GM19043 (cell line): ENCODE results near the gene NSG1.
"Not testable (repeated sequence)": the region's sequence is repeated elsewhere in the genome, so short reads cannot be mapped to it uniquely, and the experiment has no call there.

Experiments used
- ATAC-seq: cut with Tn5 transposase; IDR thresholded peaks from one replicate; pipeline ENCODE4 v1.9.1; 2021; ENCODE audit warnings: low read depth; ENCODE audit not compliant: unreplicated experiment

The NSG1 gene

DNA sequence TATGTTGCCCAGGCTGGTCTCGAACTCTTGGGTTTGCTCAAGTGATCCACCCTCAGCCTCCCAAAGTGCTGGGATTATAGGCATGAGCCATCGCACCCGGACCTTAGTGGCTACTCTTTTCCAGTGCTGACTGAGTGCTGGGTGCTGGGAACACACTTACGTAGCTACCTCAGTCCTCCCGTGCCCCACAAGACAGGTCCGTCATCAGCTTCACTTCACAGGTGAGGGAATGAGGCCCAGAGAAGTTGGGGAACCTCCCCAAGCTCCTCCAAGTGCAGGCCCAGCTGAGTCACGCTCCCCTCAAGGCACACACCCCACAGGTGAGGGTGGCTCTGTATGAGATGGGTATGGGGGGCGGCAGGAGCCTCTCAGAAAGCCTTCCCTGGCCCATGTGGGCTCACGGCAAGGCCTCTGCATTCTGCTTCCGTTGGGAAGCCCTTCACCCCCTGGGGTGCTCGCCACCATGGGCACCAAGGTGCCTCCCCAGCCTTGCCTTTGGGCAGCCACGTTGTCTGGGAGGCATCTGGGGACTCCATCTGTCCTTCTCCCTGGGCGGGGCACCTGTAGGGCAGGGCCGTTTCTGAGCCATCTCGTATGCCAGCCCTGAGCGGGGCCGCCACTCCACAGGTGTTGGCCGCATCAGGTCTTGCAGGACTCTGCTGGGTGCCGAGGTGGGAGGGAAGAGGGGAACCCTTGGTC lies 28.4 kb downstream of the NSG1 start:
- no peak for ATAC-seq

DNA sequence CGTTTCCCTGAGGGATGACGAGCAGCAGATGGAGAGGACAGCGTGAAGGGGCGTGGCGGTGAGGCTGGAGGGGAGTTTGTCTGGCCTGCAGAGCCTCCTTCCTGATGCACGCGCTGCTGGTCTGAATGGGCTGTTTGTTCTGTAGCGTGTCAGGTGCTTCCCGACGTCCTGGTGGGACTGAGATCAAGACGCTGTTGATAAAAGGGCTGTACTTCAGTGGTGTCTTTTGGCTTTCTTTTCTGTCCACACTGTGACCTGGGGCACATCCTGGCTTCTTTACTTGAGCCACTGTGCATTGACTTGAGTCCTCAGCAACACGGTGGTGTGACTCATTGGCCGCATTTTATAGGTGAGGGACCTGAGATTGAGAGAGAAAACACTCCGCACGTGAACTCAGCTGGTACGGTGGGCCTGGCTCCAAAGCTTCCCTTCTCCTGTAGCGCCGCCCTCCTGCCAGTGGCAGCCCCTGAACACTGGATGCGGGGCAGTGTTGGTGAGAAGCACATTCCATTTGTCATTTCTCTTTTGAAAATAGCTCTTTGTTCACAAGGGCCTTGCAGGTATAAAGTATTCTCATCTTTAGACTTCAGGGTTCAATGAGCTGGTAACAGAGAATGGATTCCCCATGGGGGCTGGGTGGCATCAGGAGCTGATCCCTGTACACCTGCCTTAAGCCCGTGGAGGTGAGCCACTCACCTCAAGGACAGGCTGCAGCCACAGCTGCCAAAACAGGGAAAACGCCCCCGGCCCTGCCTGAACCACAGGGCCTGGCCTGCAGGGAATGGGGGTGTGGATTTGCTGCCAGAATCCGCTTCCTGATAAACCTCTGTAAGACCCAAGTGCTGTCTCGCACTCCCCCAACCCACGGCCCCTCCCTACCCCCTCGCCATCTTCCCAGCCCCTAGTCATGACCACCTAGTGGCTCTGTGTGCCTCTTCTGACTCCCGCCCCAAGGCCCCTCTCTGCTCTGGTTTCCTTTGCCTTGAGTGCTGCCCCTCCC lies 29.2 kb downstream of the NSG1 start:
- ATAC-seq: no peak

DNA sequence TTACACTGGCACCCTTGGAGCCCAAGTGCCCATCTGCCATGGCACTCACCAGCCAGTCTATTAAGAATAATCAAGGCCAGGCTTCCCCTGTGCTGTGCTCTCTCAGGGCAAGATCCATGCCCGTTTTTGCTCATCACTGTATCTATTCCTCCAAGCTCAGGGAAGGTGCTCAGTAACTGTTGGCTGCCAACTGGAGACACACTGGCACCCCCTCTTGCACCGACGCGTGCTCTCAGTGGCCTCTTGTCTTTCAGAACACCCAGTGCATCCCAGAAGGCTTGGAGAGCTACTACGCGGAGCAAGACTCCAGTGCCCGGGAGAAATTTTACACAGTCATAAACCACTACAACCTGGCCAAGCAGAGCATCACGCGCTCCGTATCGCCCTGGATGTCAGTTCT lies 30.1 kb downstream of the NSG1 start:
- no peak for ATAC-seq

DNA sequence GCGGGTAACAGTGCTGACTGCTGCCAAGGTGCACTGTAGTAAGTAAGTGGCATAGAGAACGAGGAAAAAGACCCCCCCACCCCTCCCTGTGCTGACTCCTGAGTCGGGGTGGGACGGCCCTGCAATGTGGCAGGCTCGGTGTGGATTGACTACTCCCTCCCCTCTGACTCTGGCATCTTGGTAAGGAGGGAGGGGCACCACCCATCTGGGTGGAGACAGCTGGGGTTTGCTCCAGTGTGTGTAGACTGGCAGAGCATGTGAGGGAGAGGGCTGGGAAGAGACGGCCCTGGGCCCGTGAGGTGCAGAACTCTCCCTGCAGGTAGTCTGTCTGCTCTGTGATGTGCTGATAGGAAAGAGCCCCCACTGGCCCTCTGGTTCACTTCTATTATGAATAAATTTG lies 31.0 kb downstream of the NSG1 start:
- no peak for ATAC-seq

DNA sequence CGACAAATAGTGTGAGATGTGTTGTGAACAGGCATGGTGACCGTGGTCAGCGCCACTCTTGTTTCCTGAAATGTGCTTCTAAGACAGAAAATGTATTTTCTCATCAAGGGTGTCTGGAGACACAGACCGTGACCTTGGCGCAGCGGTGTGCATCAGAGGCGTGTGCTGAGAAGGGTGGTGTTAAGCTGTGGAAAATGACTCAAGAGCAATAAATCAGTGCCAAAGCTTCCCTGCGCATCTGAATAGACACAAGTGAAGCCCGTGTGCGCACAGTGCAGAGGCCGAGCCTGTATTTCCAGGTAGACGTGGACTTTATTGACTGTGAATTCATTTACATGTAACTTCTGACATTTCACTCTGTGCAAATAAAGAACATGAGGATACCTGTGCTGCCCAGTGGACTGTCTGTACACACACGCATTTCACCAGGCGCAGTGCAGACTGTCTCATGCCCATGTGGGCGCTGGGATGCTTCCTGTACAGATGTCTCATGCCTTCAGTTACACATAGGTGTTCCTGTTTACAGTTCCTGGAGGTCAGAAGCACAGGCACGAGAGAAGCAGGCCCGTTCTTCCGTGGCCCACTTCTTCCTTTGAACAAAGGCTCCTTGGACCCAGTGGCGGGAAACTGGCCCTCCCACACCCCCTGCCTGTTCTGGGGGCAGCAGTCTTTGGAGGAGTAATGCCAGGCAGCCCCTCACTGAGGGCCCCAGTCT lies 31.9 kb downstream of the NSG1 start:
- no peak for ATAC-seq

DNA sequence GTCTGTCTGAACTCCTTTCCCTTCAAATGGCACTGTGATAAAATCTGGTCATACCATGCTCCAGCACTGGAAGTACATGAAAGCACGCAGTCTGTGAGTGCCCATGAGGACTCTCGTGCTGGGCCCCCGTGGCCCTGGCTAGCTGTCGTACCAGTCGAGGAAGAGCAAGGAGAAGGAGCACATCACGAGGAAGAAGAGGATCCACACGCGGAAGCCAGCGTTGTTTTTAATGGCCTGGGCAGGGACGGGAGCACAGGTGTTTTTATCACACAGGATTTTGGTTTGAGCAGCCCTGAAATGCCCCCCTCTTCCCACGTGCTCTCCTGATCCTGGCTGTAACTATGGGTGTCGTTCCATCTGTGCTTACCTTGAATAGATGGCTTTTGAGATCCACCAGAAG lies 33.0 kb downstream of the NSG1 start:
- ATAC-seq: no peak

DNA sequence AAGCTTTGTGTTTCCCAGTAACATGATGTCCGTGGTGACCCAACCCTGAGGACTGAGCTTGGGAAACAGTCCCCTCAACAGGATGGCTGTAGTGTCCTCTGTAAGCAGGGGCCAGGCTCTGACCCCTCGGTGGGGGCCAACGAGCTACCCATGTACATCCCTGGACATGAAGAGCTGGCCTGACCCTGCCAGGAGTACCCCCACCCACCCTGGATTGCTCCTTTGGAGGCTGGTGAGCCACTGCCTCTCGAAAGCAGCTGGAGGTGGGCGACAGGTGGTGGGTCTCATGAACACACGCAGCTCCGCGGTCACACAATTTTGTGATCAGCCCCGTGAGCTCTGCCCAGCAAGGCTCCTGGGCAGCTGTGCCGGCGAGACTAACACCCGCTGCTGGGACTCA lies 33.5 kb downstream of the NSG1 start:
- ATAC-seq: no peak

DNA sequence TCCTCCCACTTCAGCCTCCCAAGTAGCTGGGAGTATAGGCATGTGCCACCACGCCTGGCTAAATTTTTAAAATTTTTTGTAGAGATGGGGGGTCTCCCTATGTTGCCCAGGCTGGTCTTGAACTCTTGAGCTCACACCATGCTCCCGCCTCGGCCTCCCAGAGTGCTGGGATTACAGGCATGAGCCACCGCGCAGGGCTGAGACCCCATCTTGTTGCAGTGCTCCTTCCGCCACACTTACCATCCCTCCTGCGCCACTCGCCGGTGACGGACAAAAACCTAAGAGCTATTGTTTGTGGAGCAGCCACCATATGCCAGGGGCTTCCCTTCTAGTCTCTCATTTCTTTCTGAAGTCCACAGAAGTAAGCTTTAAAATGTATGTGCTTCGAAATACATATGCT lies 34.5 kb downstream of the NSG1 start:
- ATAC-seq: no peak

DNA sequence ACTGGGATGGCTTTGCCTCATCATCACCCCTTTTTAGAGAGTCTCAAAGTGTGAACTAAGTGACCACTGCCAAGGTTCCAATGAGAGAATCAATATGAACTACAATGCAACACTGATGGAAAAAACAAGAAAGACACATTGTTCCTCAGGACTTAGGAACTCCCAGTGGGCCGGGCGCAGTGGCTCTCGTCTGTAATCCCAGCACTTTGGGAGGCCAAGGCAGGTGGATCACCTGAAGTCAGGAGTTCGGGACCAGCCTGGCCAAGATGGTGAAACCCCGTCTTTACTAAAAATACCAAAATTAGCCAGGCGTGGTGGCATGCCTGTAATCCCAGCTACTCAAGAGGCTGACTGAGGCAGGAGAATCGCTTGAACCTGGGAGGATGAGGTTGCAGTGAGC lies 35.2 kb downstream of the NSG1 start:
- not testable (repeated sequence) for ATAC-seq

DNA sequence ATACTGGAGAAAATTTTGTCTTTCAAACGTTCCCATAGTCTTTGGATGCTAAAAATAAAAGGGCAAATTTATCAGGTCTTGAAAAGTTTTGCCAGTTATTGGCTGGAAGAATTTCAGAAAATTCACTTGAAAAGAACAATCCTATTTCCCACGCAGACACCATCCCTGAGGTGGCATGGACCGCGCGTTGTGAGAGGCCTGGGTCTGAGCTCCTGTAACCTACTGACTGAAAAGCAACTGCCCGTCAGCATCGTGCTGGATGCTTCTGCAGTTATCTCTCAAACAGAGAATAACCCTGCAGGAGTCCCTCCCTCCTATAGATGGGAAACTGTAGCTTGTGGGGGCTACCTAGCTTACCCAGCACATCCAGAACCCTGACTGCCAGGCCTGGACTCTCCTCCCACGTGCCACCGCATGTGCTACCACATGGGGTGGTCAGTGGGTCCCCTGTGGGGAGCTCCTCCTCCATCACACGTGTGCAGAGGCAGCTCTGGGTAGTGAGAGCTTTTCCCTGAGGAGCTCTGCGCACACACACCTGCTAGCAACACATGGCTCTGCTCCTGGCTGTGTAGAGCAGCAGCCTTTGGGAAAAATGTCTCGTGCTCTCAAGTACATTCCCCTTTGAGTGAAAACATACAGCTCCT lies 36.1 kb downstream of the NSG1 start:
- ATAC-seq: no peak

DNA sequence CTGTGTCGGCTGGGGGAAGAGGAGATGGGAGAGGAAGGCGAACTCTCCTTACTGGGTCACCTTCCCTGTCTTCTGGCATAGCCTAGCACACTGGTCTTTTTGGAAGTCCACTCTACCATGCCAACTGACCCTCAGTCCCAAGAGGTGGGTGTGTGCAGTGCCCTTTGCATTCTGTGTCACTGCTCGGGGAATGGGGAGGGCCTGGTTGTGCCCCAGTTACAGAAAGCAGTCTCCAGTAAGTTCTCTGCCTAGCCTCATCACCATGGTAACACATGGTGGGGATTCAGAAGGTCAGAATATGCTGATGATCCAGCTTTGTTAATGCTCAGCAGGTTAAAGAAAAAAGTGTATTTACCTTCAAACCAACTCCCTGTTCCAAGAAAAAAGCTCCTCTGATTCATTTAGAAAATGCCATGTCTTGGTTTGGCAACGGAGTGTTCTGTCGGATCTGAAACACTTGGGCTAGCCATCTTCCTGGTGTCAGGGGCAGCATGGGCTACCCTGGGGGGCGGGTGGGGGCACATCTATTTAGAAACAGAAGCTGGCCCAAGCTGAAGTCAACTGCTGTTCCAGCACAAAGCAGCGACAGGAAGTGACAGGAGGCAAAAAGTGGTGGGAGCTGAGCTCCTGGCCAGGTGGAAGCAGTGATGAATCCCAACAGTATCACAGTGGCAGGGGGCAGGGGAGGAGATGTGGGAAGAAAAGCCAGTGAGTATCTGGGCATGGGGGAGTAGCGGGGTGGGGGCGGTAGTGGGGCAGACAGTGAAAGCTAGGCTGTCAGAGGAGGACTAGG lies 37.0 kb downstream of the NSG1 start:
- no peak for ATAC-seq

DNA sequence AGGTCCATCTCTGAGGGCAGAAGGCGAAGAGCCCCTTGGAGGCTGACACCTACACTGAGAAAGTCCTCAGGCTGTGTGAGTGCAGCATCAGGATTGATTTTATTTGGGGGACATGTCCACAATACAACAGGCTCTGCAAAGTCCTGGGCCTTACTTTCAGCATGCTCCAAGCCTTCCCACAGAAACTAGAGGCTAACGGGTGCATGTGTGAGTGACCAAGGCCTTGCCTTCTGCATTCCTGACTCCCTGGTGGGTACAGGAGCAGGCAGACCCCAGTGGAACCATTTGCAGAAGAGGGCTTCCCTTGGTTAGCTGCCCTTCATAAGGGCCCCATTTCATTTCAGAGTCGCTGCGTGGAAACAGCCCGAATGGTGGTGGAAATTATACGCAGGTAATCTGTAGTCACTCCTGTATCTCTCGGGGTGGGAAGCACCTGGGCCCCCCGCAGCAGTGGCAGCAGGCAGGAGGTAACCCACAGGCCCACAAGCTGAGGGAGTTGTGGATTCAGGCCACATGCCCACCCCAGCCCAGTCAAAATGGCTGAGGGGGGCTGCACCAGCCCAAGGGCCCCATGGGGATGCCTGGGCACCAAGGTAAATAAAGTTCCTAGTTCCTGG lies 37.7 kb downstream of the NSG1 start:
- no peak for ATAC-seq

DNA sequence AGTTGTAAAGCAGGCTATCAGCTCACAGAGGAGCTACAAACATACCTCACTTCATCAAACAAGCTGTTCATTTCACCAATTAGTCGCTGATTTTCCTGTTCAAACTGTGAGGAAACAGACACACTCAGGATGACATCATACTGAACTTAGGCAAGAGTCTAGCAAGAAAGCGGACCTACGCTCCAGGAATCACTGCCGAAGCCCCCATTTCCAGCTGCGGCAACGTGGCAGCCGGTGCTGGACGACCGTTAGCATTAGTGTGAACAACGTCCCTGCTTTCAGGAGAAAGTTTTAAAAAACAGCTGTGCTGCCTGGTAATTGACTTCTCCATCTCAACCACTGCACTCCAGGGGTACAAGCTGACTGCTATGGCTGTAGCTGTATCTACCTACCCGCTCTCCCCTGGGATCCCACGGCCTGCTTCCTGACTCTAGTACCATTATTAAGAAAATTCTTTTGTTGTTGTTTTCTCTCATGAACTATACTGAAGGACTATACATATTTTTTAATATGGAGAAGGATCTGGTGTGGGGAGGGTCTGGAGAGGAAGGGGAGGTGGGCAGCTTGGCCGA lies 38.3 kb downstream of the NSG1 start:
- no peak for ATAC-seq

DNA sequence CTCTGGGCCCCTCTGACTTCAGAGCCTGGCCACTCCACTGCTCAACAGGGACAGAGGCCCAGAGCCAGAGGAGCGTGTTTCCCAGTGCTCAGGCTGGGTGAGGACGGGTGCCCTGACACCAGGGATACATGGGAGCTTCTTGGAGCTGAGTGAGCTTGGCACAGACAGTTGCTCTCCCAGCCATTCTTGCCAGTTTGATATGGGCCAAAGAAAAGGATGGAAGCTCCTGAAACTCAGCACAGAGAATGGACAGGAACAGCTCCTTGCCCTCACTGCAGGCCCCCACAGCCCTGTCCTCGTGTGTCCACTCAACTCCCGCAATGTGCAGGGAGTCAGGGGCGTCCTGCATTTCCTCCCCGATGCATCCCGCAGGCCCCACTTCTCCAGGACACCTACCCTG lies 38.8 kb downstream of the NSG1 start:
- ATAC-seq: no peak

DNA sequence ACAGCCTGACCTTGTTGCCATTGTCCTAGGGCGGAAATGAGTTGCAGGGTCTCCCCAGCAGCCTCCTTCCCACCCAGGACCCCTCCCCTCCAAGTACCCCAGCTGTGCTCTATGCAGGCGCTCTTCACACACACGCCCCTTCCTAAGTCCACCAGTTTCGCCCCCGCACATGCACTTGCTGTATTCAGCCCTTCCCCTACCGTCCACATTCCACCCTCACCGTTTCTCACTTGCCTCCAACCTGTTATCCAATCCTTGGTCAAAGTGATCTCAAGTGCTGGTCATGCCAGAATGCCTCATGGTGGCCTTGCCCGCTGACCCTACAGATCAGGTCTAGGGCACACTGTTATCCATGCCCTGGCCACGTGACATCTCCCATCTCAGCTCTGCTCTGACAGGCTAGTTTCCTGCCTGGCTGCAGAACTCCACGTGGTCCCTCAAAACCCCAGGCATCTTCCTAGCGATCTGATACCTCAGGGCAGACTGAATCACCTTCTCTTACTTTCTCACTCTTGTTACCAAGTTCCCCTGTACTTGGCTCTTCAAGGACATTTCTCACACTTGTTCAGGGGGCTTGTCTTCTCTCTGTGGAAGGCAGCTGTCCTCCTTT lies 39.7 kb downstream of the NSG1 start:
- no peak for ATAC-seq

DNA sequence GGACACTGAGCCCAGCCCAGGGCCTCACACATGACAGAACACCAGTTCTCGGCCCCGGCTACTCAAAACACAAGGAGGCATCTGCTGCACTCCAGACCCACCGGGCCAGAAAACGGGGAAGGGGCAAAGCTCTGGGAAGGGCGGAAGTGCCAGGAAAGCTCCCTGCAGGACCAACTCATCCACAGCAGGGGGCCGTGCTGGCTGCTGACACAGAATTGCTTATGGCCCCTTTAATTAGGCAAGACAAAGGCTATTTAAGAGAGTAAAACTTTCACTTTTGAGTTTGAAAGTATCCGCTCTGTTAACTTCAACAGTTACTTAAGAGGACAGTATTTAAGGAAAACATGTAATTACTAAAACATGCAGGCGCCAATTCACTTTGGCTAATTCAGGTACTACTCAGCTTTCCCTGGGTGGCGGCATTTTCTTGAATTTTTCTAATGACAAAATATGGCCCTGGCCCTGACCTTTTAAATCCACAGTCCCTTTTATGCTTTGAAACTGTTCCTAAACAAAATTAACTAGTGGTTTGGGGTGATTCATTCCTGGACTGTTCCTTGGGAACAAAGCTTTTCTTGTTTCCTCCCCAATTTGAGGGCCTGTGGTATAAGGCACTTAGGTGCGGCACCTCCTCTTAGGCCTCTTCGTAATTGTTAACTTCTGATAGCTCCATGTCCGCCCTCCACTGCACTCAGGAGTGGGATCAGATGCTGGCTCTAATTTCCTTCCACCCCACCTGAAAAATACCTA lies 40.4 kb downstream of the NSG1 start:
- no peak for ATAC-seq

DNA sequence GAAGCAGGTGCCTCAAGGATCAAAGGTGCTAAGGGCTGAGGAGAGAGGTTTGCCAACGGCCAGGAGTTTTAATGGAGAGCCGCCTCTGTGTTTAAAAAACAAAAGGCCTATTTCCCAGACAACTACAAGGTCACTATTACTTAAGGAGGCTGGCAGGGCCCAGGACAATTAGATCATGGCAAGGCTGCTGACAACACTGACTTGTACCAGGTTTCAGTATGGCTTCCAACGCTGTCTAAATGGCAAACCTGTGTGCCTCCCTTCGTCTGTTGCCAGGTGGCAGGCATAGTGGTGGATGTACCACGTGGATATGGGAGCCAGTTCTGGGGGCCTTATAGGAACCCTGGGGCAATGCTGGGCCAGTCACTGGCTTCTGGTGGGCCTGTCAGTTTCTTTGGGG lies 41.0 kb downstream of the NSG1 start:
- ATAC-seq: no peak
